RWPE1 (cell line): ENCODE measurements around the gene MAK.

Experiments used
- CTCF ChIA-PET: fragments of 350-600 bp; sonication (Branson Sonifier 250); formaldehyde crosslinking; extraction: SDS; loops from one replicate; lab custom pipeline; 2021; lab: Yijun Ruan, JAX
- POLR2A ChIA-PET: fragments of 400-600 bp; formaldehyde crosslinking; extraction: SDS; loops from one replicate; lab custom pipeline; 2020; ENCODE audit warnings: antibody characterized with exemption; ENCODE audit not compliant: low non-redundant PET; lab: Yijun Ruan, JAX
- DNase-seq: peaks from one replicate; pipeline ENCODE4 v3.0.0; 2012; ENCODE audit warnings: low spot score
- H3K27ac ChIP-seq: fragments of 450-650 bp; 2 replicates; pipeline ENCODE4 v1.5.1; 2017
- CTCF ChIP-seq: fragments of 450-650 bp; conservative IDR thresholded peaks from 2 replicates; pipeline ENCODE4 v1.5.1; 2017; ENCODE audit warnings: low read depth, mild to moderate bottlenecking

The MAK gene

DNA sequence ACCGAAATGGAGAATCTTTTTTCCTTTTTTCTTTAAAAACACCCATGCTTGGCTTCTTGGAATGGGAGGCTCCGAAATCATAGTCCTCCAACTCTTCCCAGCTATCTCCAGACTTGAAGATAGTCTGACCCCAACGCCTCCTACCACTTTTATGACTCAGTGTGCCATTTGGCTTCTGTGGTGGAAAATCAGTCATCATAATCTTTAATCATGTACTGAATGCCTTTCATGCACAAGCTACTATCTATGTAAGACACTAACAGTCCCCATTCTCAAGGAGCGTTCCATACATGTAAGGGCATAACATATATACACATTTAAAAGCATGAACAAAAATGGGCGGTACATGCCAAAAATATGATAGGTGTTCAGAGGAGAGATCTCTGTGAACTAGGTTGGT lies 46.7 kb downstream of the MAK start:
- ChIA-PET POLR2A (no interaction called here), CTCF (no interaction called here)
- no peak for DNase-seq
- TF ChIP-seq CTCF = no peak
- no peak overlapping the region for H3K27ac ChIP-seq

DNA sequence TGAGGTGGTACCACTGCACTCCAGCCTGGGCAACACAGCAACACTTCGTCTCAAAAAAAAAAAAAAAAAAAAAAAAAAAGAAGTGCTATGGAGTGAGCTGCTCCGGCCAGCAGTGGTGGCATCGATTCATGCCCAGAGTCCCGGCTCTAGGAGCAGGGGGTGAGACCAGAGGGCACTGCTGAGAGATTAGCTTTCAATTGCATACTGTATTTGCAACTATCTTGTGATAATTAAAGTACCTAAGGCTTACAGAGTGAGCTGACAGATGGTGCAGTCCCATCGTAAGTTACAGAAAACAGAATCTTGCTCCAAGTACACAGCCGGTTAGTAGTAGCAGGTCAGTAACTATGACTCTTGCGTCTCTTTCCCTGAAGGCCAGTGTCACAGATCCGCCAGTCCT lies 59.3 kb downstream of the MAK start:
- no peak for TF ChIP-seq CTCF

DNA sequence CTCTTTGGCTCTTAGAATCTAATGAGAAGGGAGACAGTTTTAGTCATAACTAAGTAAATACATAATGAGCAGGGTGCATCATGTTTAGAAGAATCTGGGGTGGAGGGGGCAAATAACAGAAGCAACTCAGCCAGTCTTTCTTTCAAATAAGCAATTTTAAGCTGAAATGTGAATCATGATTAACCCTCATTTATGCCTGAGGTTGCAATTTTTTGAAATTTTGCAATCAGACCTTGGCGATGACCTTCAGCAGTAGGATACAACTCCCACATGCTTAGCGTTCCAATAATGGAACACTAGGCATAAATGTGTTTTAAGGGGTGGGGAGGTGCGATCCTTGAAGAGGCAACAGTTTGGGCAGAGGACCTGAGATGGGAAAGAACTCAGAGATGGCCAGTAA lies 60.1 kb downstream of the MAK start:
- CTCF ChIA-PET = no interaction called here
- POLR2A ChIA-PET = no interaction called here
- H3K27ac ChIP-seq = no peak overlapping the region
- no peak for DNase-seq
- TF ChIP-seq CTCF = no peak

More for the DNA sequence above, 59.3 kb downstream of the MAK start:
- ChIA-PET CTCF (interaction anchor here (0.8 kb wide), 1 partner anchor 22 kb away, joined by 6 read pairs; no protein-coding TSS in a partner anchor), POLR2A (interaction anchor here (0.5 kb wide), 1 partner anchor 85 kb away, joined by 3 read pairs; no protein-coding TSS in a partner anchor)
- H3K27ac ChIP-seq = no peak overlapping the region
- DNase-seq = no peak

DNA sequence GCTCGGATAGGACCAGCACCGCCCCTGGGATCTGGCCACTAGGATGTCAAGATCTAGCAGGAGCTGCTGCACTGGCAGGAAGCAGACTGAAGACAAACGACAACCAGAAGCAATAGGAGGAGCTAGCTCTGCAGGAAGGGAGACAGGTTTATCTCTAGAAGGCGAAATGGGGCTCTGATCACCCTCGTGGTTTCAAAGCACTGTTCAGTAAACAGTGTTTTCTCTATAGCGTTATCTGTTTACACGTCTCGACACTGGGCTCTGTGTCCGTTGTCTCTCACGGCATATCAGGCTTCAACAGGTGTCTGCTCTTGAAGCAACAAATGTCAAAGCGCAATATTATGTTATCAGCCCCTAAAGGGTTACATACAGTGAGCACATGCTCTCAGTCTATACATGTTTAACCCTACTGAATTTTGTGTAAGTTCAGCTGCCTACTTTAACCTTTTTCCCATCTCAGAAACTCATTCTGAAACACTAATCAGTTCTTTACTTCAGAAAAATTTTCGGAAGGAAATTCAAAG lies 66.9 kb downstream of the MAK start:
- ChIA-PET CTCF (no interaction called here), POLR2A (no interaction called here)
- DNase-seq = no peak
- no peak overlapping the region for H3K27ac ChIP-seq
- no peak for TF ChIP-seq CTCF

DNA sequence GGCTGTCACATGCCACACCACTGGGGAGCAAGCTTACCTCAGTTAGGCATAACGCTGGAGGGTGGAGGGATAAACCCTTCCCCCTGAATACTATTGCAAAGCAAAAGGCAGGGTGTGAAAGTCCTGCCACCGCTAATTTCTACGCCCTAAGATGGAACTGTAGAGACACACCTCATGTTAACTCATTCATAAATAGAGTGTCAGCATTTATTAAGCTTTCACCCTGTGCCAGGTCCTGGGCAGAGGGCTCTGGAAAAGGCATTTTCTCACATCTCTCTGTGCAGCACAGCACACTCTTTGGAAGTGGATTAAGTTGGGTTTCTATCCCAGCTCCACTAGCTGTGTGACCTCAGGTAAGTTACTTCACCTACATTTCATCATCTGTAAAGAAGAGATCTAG lies 68.9 kb downstream of the MAK start:
- no peak overlapping the region for H3K27ac ChIP-seq
- CTCF ChIA-PET = interaction anchor here (1.2 kb wide), 1 partner anchor 8 kb away, joined by 3 read pairs; no protein-coding TSS in a partner anchor

GRCh38 chr6:10763006-10763405 lies 75.3 kb downstream of the MAK start:
- DNase-seq = no peak
- ChIA-PET POLR2A (no interaction called here), CTCF (interaction anchor here (0.7 to 0.9 kb wide), 2 partner anchors 11 to 38 kb away, joined by 3 read pairs; no protein-coding TSS in a partner anchor)
- H3K27ac ChIP-seq = no peak overlapping the region
- no peak for TF ChIP-seq CTCF

More for the DNA sequence above, 68.9 kb downstream of the MAK start:
- no peak for TF ChIP-seq CTCF
- POLR2A ChIA-PET = no interaction called here
- no peak for DNase-seq
